Cardiac septum (tissue), 1 donor: ENCODE measurements around the gene MMP12. TPM values are rescaled to one million over a fixed set of nuclear protein-coding genes. Genes with fewer than 3 reads are reported as not detected.

Experiments used
- total RNA-seq: library from RNA; stranded (reverse); fragmentation: NEBNext Ultra II Directional; extraction: Animal tissue kit (Norgen Biotek cat#: 25700); gene quantifications from one replicate; pipeline ENCODE4 v1.2.1, GENCODE V29; 2021
- donor health status: DM: no; HTN: no; CAD: no.

MMP12 gene
- total RNA-seq, 1 donor from 2014 or later: not detected

Other genes with a start within 250 kb of the MMP12 start
- gene MMP20, start 249.7 kb downstream of the MMP12 start, total RNA-seq: not detected
- gene MMP27, start 169.2 kb downstream of the MMP12 start, total RNA-seq: not detected
- 0.94 TPM for gene MMP8, start 150.0 kb downstream of the MMP12 start, total RNA-seq
- gene MMP10, start 94.4 kb downstream of the MMP12 start, total RNA-seq: not detected
- gene MMP1, start 76.8 kb downstream of the MMP12 start, total RNA-seq: 0.11 TPM
- gene MMP3, start 31.4 kb downstream of the MMP12 start, total RNA-seq: not detected
- gene MMP13, start 80.8 kb upstream of the MMP12 start, total RNA-seq: not detected
- 19.9 TPM for gene DCUN1D5, start 217.2 kb upstream of the MMP12 start, total RNA-seq
- gene DYNC2H1, start 234.4 kb upstream of the MMP12 start, total RNA-seq: 4.7 TPM